ENCODE data around the gene ONECUT2. TPM values are rescaled to one million over a fixed set of nuclear protein-coding genes. Genes with fewer than 3 reads are reported as not detected.

ONECUT2 gene
- total RNA-seq, 1 donor from 2014 or later = 0.05 TPM

DNA sequence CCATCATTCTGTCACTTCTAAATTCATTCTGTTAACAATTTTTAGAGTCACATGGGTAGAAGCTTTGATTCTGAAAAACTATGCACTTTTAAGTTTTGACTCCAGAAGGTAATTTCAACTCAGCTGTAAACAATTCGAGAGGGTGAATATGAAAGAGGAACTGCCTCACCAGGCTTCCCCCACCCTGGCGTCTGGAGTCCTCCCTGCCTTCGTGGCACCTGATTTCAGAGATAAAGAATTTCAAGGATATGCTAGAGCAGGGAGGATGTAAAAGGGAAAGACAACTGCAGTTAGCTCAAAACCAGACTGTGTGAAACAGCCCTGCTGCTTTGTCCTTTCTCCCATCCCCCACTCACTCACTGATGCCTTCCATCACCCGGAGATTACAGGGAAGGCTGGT lies 40.7 kb downstream of the ONECUT2 start:
- TF ChIP-seq, protein P1, sequence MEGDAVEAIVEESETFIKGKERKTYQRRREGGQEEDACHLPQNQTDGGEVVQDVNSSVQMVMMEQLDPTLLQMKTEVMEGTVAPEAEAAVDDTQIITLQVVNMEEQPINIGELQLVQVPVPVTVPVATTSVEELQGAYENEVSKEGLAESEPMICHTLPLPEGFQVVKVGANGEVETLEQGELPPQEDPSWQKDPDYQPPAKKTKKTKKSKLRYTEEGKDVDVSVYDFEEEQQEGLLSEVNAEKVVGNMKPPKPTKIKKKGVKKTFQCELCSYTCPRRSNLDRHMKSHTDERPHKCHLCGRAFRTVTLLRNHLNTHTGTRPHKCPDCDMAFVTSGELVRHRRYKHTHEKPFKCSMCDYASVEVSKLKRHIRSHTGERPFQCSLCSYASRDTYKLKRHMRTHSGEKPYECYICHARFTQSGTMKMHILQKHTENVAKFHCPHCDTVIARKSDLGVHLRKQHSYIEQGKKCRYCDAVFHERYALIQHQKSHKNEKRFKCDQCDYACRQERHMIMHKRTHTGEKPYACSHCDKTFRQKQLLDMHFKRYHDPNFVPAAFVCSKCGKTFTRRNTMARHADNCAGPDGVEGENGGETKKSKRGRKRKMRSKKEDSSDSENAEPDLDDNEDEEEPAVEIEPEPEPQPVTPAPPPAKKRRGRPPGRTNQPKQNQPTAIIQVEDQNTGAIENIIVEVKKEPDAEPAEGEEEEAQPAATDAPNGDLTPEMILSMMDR (IDR thresholded peaks at IDR 0.05) = no peak
- no peak overlapping the region for H3K27ac Mint-ChIP-seq (ENCODE audit: unreplicated experiment)
- H3K4me1 Mint-ChIP-seq (ENCODE audit: low read depth) = no peaks in the 10 kb centered on the region
- H3K9me3 Mint-ChIP-seq (ENCODE audit: low read depth) = no peaks in the 10 kb centered on the region
- DNase-seq (ENCODE audit: low spot score) = no peak
- H3K4me3 Mint-ChIP-seq (ENCODE audit: unreplicated experiment) = no peak overlapping the region
- peaks cover 12% of the 10 kb centered on the region for H3K27me3 Mint-ChIP-seq (ENCODE audit: low read depth)
- no peaks in the 10 kb centered on the region for H3K36me3 Mint-ChIP-seq (ENCODE audit: low read depth)

DNA sequence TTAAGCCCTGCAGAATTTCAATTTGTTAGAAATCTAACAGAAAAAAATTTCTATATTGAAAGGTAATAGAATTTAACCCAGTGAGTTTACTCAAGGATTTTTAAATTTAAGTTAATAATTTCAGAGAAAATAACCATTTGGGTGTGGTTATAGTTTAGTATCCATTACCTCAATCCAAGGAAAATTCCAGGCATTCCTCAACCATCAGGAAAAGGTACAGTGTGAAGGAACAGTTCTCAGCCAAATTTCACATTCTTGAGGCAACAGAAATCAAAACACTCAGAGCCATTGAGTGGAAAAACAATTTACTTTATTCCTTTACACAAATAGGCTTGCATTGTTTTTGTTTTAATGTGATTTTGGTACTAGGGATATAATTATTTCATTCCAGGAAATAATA lies 45.6 kb downstream of the ONECUT2 start:
- peaks cover 13% of the 10 kb centered on the region for H3K27me3 Mint-ChIP-seq (ENCODE audit: low read depth)
- TF ChIP-seq, protein P1 (IDR thresholded peaks at IDR 0.05) = no peak
- H3K4me3 Mint-ChIP-seq (ENCODE audit: unreplicated experiment) = no peak overlapping the region
- no peak overlapping the region for H3K27ac Mint-ChIP-seq (ENCODE audit: unreplicated experiment)
- no peaks in the 10 kb centered on the region for H3K9me3 Mint-ChIP-seq (ENCODE audit: low read depth)
- no peaks in the 10 kb centered on the region for H3K36me3 Mint-ChIP-seq (ENCODE audit: low read depth)
- DNase-seq (ENCODE audit: low spot score) = no peak
- H3K4me1 Mint-ChIP-seq (ENCODE audit: low read depth) = no peaks in the 10 kb centered on the region

DNA sequence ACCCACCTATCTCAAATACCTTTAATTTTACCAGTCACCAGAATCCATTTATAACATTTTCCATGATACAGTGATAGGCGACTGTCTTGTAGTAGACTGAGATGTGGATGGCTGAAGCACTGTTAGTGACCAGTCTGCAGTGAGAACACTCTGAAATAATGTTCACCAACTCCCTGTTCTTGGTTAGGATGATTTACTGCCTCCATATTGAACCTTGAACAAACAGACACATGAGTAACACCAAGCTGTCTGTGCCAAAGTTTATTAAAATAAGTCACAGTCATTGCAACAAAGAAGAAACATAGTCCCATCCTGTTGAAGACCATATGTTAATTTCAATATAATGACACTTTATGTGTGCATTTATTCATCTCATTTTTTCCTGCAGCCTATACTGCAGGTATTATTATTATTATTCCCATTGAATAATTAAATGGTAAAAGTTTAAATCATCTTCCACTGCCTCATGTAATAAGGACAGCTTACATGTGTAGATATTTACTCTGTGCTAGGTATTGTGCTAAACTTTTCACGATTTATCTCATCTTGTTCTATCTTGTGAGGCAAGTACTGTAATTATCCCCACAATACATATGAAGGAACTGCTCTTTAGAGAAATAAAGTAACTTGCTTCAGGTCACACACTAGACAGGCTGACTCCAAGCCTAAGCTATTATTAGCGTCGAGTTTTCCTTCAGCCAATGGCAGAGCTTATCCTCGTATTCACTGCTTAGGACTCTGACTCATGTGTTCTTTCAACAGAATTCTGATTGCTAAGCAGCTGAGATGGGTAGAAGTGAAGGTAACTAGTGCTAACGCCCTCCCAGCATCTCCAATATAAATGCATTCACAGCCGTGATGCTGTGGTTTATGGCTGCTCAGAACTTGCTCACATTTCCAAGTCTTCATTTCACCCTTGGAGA lies 62.5 kb downstream of the ONECUT2 start:
- peaks cover 18% of the 10 kb centered on the region for H3K27me3 Mint-ChIP-seq (ENCODE audit: low read depth)
- H3K4me3 Mint-ChIP-seq (ENCODE audit: unreplicated experiment) = no peak overlapping the region
- DNase-seq (ENCODE audit: low spot score) = no peak
- H3K4me1 Mint-ChIP-seq (ENCODE audit: low read depth) = no peaks in the 10 kb centered on the region
- no peaks in the 10 kb centered on the region for H3K36me3 Mint-ChIP-seq (ENCODE audit: low read depth)
- TF ChIP-seq, protein P1 (IDR thresholded peaks at IDR 0.05) = no peak
- peaks cover 5% of the 10 kb centered on the region for H3K9me3 Mint-ChIP-seq (ENCODE audit: low read depth)
- H3K27ac Mint-ChIP-seq (ENCODE audit: unreplicated experiment) = no peak overlapping the region

DNA sequence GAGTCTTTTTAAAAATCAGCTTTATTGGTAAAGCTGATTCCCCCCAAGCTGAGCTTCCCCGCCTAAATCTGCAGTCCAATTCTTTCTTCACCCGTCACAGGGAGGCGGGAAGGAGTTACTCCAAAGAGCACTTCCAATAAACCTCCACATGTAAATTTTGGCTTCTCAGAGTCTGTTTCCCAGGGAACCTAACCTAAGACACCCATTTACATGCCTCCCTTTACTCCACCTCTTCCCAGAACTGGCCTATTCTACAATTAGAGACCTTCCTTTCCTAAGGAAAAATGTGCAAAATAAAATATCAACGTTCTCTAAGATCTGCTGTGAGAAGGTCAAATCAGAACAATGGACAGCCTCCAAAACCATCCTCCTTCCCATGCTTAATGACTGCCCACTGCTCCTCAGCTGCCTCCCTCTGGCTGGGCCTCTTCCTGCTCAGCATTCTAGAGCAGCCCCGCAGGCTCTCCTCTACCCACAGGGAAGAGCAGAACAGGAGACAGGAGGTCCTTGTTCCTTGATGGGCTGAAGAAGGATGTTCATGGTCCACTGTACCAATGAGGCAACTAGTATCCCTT lies 63.6 kb downstream of the ONECUT2 start:
- H3K4me3 Mint-ChIP-seq (ENCODE audit: unreplicated experiment) = no peak overlapping the region
- H3K27me3 Mint-ChIP-seq (ENCODE audit: low read depth) = peaks cover 16% of the 10 kb centered on the region
- peaks cover 5% of the 10 kb centered on the region for H3K9me3 Mint-ChIP-seq (ENCODE audit: low read depth)
- H3K36me3 Mint-ChIP-seq (ENCODE audit: low read depth) = no peaks in the 10 kb centered on the region
- no peak overlapping the region for H3K27ac Mint-ChIP-seq (ENCODE audit: unreplicated experiment)
- TF ChIP-seq, protein P1 (IDR thresholded peaks at IDR 0.05) = no peak
- no peaks in the 10 kb centered on the region for H3K4me1 Mint-ChIP-seq (ENCODE audit: low read depth)
- no peak for DNase-seq (ENCODE audit: low spot score)

DNA sequence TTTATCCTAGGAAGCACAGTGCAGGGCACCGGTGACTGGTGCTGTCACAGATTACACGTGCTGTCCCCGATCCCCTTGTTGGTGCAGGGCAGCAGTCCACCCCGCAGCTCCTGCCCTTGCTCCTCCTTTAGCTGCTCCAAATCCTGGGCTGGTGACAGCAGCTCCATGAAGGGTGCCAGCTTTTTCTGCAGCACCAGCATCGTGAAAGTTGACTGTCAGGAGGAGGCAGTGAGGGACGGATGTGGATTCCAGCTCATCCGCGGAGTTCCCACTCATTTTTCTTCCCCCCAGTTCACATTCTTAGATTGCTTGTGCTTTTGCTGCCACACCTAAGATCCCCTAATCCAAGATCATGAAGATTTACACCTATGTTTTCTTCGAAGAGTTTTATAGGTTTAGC lies 67.5 kb downstream of the ONECUT2 start:
- TF ChIP-seq, protein P1 (IDR thresholded peaks at IDR 0.05) = no peak
- Mint-ChIP-seq H3K27ac (ENCODE audit: unreplicated experiment) (no peak overlapping the region), H3K36me3 (ENCODE audit: low read depth) (no peaks in the 10 kb centered on the region), H3K4me3 (ENCODE audit: unreplicated experiment) (no peak overlapping the region), H3K27me3 (ENCODE audit: low read depth) (peaks cover 25% of the 10 kb centered on the region), H3K4me1 (ENCODE audit: low read depth) (peaks cover 6% of the 10 kb centered on the region), H3K9me3 (ENCODE audit: low read depth) (peaks cover 3% of the 10 kb centered on the region)
- no peak for DNase-seq (ENCODE audit: low spot score)

Measured in chondrocyte (in vitro differentiated cells).